Activated T-helper 1 cell treated with Interleukin-2 at 50 U/mL for 16 hours (primary cell): ENCODE data around the gene PLA2G6.

Experiments used
- DNase-seq: peaks from one replicate; pipeline ENCODE4 v3.0.0-alpha.2; 2020; ENCODE audit warnings: low read depth

The PLA2G6 gene

GRCh38 chr22:38070250-38070921, 111.2 kb downstream of the PLA2G6 start:
- DNase-seq, result no peak

- DNase-seq, result no peak
These were observed 112.0 kb downstream of the PLA2G6 start for GRCh38 chr22:38069372-38070249.

GRCh38 chr22:38068641-38069371, 112.8 kb downstream of the PLA2G6 start:
- no peak for DNase-seq

- no peak for DNase-seq
These were observed 113.8 kb downstream of the PLA2G6 start for GRCh38 chr22:38067761-38068360.

GRCh38 chr22:38067028-38067415, 114.6 kb downstream of the PLA2G6 start:
- no peak for DNase-seq

- no peak for DNase-seq
These were observed 115.1 kb downstream of the PLA2G6 start for GRCh38 chr22:38066381-38067027.

GRCh38 chr22:38065539-38065938, 116.1 kb downstream of the PLA2G6 start:
- DNase-seq, result no peak

- no peak for DNase-seq
These were observed 118.8 kb downstream of the PLA2G6 start for GRCh38 chr22:38062791-38063190.
